Measurements from ENCODE around the gene EFHC1. TPM values are rescaled to one million over a fixed set of nuclear protein-coding genes. Genes with fewer than 3 reads are reported as not detected.
A peak's percentile ranks its signal among the peaks of the same experiment; 100 is the strongest.

Gene EFHC1
- 10 to 100 TPM; 30.6 to 45.6 (median 37.7) TPM for total RNA-seq

DNA sequence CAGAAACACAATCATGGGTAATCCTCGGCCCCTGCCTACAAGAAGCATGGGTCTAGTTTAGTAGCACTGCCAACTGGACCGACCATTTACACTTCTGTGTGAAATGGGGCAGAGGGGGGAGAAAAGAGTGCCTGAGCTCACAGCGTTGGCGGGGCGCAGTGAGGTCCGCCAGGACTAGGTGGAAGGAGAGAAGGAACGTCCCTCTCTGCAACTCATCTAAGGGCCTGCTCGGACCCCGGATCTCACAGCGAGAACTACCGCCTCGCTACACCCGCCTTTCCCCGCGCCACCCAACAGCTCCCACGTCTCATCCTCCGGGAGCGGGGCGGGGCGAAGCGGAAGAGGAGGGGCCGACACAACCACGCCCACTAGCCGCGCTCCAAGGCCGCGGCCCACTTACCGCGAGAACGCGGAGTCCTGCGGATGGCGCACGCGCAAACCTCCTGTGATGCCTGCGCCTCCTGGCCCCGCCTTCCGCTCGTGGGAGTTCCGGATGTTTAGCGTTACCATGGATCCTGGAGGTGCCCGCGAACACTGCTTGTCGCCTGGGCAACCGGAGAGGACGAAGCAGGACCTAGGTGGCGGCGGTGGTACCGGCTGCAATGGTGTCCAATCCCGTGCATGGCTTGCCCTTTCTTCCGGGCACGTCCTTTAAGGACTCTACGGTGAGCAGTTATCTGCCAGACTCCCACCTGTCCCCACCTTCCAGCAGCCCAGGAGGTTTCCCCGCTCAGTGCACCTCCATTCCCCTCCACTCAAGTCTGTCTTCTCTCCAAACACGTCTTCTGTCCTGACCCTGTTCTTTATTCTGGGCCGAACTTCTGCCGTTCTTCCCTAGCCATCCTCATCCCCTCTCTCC, at the start of gene EFHC1:
EFHC1 (plus strand) TSS at position 534 of the 859 bp plus-strand sequence; CDS start at position 603, 69 bp downstream.
- Histone ChIP-seq H3K9me3 (no peaks in the 10 kb centered on the region), H3K4me1 (peaks cover 0 to 61% (median 21%) of the 10 kb centered on the region in 4 donors), H3K36me3 (no peaks in the 10 kb centered on the region), H3K4me3 (peak within 1 kb of the TSS; percentile 49 to 92 (median 80)), H3K27me3 (no peaks in the 10 kb centered on the region), H3K27ac (peak within 1 kb of the TSS; percentile 77 to 95 (median 88))
- 0 to 1% methylated on average over 35 to 42 of the region's 57 CpGs for WGBS, 2 donors
- DNase-seq (ENCODE audit: low spot score in 2 of 2) = peak; percentile 98
- TF ChIP-seq CTCF (IDR thresholded peaks at IDR 0.05) (peak in 1 of 5 experiments; percentile 16), EP300 (IDR thresholded peaks at IDR 0.05) (peak; percentile 94), POLR2A (IDR thresholded peaks at IDR 0.05) (peak; percentile 80 to 92)

- no peak for TF ChIP-seq CTCF (IDR thresholded peaks at IDR 0.05)
- no peak for TF ChIP-seq POLR2A (IDR thresholded peaks at IDR 0.05)
- no peak for TF ChIP-seq EP300 (IDR thresholded peaks at IDR 0.05)
- Histone ChIP-seq H3K4me3 (no peak overlapping the region), H3K36me3 (peaks cover 0 to 6% (median 0%) of the 10 kb centered on the region in 3 donors), H3K4me1 (peaks cover 0 to 64% (median 21%) of the 10 kb centered on the region in 4 donors), H3K27ac (no peak overlapping the region), H3K27me3 (no peaks in the 10 kb centered on the region), H3K9me3 (no peaks in the 10 kb centered on the region)
- DNase-seq (ENCODE audit: low spot score in 2 of 2) = no peak
- 24 to 28% methylated on average over 2 of the region's 2 CpGs for WGBS, 2 donors
Observed at GRCh38 chr6:52371656-52372191, 48.4 kb upstream of the EFHC1 start.

DNA sequence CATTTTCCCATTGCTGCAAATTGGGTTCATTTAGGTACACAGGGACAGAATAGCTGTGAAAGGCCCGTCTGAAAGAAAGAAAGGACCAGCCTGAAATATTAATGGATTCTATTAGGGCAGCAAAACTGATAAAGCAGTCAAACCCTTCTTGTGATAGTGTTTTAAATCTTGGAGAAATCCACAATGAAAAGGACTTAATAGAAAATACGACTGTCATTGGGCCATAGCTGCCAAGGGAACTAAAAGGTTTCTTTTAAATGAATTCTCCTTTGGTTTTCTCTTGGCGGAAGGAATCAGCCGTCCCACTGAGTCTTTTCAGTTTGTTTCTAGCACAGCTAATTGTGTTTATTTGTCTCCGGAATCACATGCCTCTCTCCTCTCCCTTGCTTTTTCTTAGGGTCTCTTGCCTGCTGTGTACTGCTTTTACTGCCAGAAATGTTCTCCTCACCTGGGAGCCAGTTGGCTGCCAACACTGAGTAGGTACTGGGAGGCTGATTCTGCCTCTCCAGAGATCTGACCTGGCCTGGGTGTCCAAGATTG, 46.9 kb upstream of the EFHC1 start:
- Histone ChIP-seq H3K27me3 (no peaks in the 10 kb centered on the region), H3K4me3 (no peak overlapping the region), H3K4me1 (peaks cover 0 to 69% (median 35%) of the 10 kb centered on the region in 4 donors), H3K27ac (peak overlapping the region in 2 of 4 donors; percentile 48 to 57), H3K36me3 (no peaks in the 10 kb centered on the region), H3K9me3 (no peaks in the 10 kb centered on the region)
- WGBS, 2 donors = 75 to 79% methylated on average over 5 of the region's 5 CpGs
- TF ChIP-seq POLR2A (IDR thresholded peaks at IDR 0.05) = no peak
- no peak for TF ChIP-seq EP300 (IDR thresholded peaks at IDR 0.05)
- TF ChIP-seq CTCF (IDR thresholded peaks at IDR 0.05) = no peak
- DNase-seq (ENCODE audit: low spot score in 2 of 2) = no peak

DNA sequence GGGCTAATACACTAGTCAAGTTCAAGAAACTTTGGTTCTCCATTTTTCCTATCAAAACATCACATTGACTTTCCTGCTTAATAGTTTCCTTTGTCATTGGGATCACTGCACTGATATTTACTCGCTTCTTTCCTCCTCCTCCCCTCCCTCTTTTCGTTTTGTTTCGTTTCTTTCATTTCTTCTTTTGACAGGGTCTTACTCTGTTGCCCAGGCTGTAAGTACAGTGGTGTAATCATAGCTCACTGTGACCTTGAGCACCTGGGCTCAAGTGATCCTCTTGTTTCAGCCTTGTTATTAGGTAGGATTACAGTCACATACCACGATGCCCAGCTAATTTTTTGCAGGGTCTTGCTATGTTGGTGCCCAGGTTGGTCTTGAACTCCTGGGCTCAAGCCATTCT, 45.9 kb upstream of the EFHC1 start:
- Histone ChIP-seq H3K4me1 (peaks cover 0 to 71% (median 36%) of the 10 kb centered on the region in 4 donors), H3K9me3 (no peaks in the 10 kb centered on the region), H3K27me3 (no peaks in the 10 kb centered on the region), H3K36me3 (no peaks in the 10 kb centered on the region), H3K4me3 (no peak overlapping the region), H3K27ac (peak overlapping the region in 2 of 4 donors; percentile 51 to 77)
- TF ChIP-seq POLR2A (IDR thresholded peaks at IDR 0.05) = no peak
- TF ChIP-seq CTCF (IDR thresholded peaks at IDR 0.05) = no peak
- TF ChIP-seq EP300 (IDR thresholded peaks at IDR 0.05) = no peak
- DNase-seq (ENCODE audit: low spot score in 2 of 2) = no peak
- WGBS, 2 donors = 80 to 84% methylated on average over 4 of the region's 4 CpGs
